ENCODE results near the gene EPHB4.

The EPHB4 gene

DNA sequence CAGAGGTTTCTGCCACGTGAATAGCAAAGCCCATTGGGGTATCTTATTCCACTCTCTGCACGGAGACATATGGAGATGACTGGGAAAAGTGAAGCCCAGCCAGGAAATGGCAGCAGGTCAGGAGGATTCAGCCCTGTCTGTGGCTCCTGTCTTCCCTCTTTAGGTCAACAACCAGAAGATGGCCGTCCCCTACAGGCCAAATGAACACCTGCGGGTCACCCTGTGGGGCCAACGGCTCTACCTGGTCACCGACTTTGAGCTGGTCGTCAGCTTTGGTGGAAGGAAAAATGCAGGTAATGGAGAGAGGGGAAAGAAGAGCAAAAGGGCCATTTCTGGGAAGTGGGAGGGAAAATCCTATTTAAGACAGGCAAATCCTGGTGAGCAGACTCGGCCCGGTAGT is 38.3 kb downstream of the EPHB4 start:
- no peak overlapping the region for H3K4me3 ChIP-seq (ENCODE audit: low read length, poor library complexity, severe bottlenecking)
- no peaks in the 10 kb centered on the region for H3K36me3 ChIP-seq (ENCODE audit: insufficient read depth, low read length)
- no peaks in the 10 kb centered on the region for H3K9me2 ChIP-seq (replicated peaks; ENCODE audit: low read depth, low read length)
- H4K20me1 ChIP-seq (ENCODE audit: insufficient read depth, low read length, poor library complexity, severe bottlenecking): no peaks in the 10 kb centered on the region
- H3K79me2 ChIP-seq (ENCODE audit: insufficient read depth, low read length): no peaks in the 10 kb centered on the region
- H3K4me2 ChIP-seq (ENCODE audit: low read depth, low read length, poor library complexity, severe bottlenecking): no peak overlapping the region
- H3F3A ChIP-seq (ENCODE audit: low read depth): no peaks in the 10 kb centered on the region
- no peak overlapping the region for H3K9ac ChIP-seq (ENCODE audit: low read depth, low read length, poor library complexity, severe bottlenecking)
- H2AFZ ChIP-seq (ENCODE audit: low read length): no peak overlapping the region
- TF ChIP-seq EZH2phosphoT487 (IDR thresholded peaks at IDR 0.05; ENCODE audit: borderline replicate concordance): no peak
- TF ChIP-seq, protein P1, sequence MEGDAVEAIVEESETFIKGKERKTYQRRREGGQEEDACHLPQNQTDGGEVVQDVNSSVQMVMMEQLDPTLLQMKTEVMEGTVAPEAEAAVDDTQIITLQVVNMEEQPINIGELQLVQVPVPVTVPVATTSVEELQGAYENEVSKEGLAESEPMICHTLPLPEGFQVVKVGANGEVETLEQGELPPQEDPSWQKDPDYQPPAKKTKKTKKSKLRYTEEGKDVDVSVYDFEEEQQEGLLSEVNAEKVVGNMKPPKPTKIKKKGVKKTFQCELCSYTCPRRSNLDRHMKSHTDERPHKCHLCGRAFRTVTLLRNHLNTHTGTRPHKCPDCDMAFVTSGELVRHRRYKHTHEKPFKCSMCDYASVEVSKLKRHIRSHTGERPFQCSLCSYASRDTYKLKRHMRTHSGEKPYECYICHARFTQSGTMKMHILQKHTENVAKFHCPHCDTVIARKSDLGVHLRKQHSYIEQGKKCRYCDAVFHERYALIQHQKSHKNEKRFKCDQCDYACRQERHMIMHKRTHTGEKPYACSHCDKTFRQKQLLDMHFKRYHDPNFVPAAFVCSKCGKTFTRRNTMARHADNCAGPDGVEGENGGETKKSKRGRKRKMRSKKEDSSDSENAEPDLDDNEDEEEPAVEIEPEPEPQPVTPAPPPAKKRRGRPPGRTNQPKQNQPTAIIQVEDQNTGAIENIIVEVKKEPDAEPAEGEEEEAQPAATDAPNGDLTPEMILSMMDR (conservative IDR thresholded peaks at IDR 0.05; ENCODE audit: low read length): no peak; the same call in 1 of the 2 replicates
- no peaks in the 10 kb centered on the region for H3K27me3 ChIP-seq (ENCODE audit: insufficient read depth, low read length, poor library complexity, severe bottlenecking)
- no peaks in the 10 kb centered on the region for H3K4me1 ChIP-seq (ENCODE audit: insufficient read depth, low read length, poor library complexity, severe bottlenecking)
- no peaks in the 10 kb centered on the region for H3K9me3 ChIP-seq (ENCODE audit: insufficient read depth, low read depth, low read length)

DNA sequence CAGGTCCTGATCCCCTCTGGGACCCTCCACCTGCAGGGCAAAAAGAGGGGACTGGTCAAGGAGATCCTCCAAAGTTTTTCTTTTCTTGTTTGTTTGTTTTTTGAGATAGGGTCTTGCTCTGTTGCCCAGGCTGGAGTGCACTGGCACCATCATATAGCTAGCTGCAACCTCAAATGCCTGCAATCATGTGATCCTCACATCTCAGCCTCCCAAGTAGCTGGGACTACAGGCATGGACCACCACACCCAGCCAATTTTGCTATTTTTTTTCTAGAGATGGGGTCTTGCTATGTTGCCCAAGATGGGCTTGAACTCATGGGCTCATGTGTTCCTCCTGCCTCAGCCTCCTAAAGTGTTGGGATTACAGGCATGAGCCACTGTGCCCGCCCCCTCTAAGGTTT is 41.0 kb downstream of the EPHB4 start:
- H2AFZ ChIP-seq (ENCODE audit: low read length): no peak overlapping the region
- H3K4me1 ChIP-seq (ENCODE audit: insufficient read depth, low read length, poor library complexity, severe bottlenecking): no peaks in the 10 kb centered on the region
- H3K4me2 ChIP-seq (ENCODE audit: low read depth, low read length, poor library complexity, severe bottlenecking): no peak overlapping the region
- no peaks in the 10 kb centered on the region for H3K9me3 ChIP-seq (ENCODE audit: insufficient read depth, low read depth, low read length)
- no peaks in the 10 kb centered on the region for H3K9me2 ChIP-seq (replicated peaks; ENCODE audit: low read depth, low read length)
- no peaks in the 10 kb centered on the region for H4K20me1 ChIP-seq (ENCODE audit: insufficient read depth, low read length, poor library complexity, severe bottlenecking)
- no peak overlapping the region for H3K9ac ChIP-seq (ENCODE audit: low read depth, low read length, poor library complexity, severe bottlenecking)
- H3K36me3 ChIP-seq (ENCODE audit: insufficient read depth, low read length): no peaks in the 10 kb centered on the region
- TF ChIP-seq EZH2phosphoT487 (IDR thresholded peaks at IDR 0.05; ENCODE audit: borderline replicate concordance): no peak
- TF ChIP-seq, protein P1 (conservative IDR thresholded peaks at IDR 0.05; ENCODE audit: low read length): no peak
- no peaks in the 10 kb centered on the region for H3K27me3 ChIP-seq (ENCODE audit: insufficient read depth, low read length, poor library complexity, severe bottlenecking)
- H3K79me2 ChIP-seq (ENCODE audit: insufficient read depth, low read length): no peaks in the 10 kb centered on the region
- H3K4me3 ChIP-seq (ENCODE audit: low read length, poor library complexity, severe bottlenecking): no peak overlapping the region
- H3F3A ChIP-seq (ENCODE audit: low read depth): no peaks in the 10 kb centered on the region

DNA sequence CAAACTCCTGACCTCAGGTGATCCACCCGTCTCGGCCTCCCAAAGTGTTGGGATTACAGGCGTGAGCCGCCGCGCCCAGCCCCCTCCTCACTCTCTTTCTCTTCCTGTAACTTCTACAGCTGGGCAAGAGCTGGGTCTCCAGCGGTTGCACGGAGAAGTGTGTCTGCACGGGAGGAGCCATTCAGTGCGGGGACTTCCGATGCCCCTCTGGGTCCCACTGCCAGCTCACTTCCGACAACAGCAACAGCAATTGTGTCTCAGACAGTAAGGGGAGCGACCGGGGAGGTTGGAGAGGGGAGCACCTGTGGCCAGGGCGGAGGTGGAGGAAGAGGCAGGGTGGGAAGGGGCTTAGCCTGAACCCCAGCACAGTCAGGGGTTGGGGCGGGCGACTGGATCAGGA is 41.4 kb downstream of the EPHB4 start:
- Histone ChIP-seq H4K20me1 (ENCODE audit: insufficient read depth, low read length, poor library complexity, severe bottlenecking) (no peaks in the 10 kb centered on the region), H3K27me3 (ENCODE audit: insufficient read depth, low read length, poor library complexity, severe bottlenecking) (no peaks in the 10 kb centered on the region), H3K4me3 (ENCODE audit: low read length, poor library complexity, severe bottlenecking) (no peak overlapping the region), H3K4me2 (ENCODE audit: low read depth, low read length, poor library complexity, severe bottlenecking) (no peak overlapping the region), H3K79me2 (ENCODE audit: insufficient read depth, low read length) (no peaks in the 10 kb centered on the region), H3K9ac (ENCODE audit: low read depth, low read length, poor library complexity, severe bottlenecking) (no peak overlapping the region), H3K36me3 (ENCODE audit: insufficient read depth, low read length) (no peaks in the 10 kb centered on the region), H3F3A (ENCODE audit: low read depth) (no peaks in the 10 kb centered on the region), H2AFZ (ENCODE audit: low read length) (no peak overlapping the region), H3K4me1 (ENCODE audit: insufficient read depth, low read length, poor library complexity, severe bottlenecking) (no peaks in the 10 kb centered on the region), H3K9me3 (ENCODE audit: insufficient read depth, low read depth, low read length) (no peaks in the 10 kb centered on the region), H3K9me2 (replicated peaks; ENCODE audit: low read depth, low read length) (no peaks in the 10 kb centered on the region)
- TF ChIP-seq EZH2phosphoT487 (IDR thresholded peaks at IDR 0.05; ENCODE audit: borderline replicate concordance): no peak
- TF ChIP-seq, protein P1 (conservative IDR thresholded peaks at IDR 0.05; ENCODE audit: low read length): no peak

Measured in Loucy (cell line).